Stimulated activated CD4-positive, alpha-beta T cell treated with anti-CD3 and anti-CD28 coated beads, TNF-alpha, amount 100 ng/mL, for 1 hour (primary cell): ENCODE data around the gene GTF3C1.

Source experiments
- DNase-seq, 3 donors: peaks; one replicate each; pipeline ENCODE4 v3.0.0-alpha.2; 2020; ENCODE audit warnings: low read depth in 3 of 3, low spot score in 1 of 3

The GTF3C1 gene

DNA sequence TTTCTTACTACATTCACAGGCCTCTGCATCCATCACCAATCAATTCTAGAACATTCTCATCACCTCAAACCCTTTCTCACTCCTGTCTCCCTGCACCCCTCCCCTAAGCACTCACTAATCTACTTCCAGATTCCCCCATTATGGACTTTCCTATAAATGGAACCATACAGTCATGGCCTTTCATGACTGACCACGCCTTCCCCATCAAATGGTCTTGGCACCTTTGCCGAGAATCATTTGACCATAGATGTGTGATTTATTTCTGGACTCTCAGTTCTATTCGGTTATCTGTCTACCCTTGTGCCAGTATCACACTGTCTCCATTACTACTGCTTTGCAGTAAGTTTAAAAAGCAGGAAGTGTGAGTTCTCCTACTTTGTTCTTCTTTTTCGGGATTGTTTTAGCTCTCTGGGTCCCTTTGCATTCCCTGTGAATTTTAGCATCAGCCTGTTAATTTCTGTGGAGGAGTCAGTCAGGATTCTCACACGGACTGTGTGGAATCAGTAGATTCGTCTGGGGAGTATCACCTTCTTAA lies 27.5 kb downstream of the GTF3C1 start:
- DNase-seq = no peak

GRCh38 chr16:27520982-27521673 lies 28.6 kb downstream of the GTF3C1 start:
- DNase-seq = no peak

DNA sequence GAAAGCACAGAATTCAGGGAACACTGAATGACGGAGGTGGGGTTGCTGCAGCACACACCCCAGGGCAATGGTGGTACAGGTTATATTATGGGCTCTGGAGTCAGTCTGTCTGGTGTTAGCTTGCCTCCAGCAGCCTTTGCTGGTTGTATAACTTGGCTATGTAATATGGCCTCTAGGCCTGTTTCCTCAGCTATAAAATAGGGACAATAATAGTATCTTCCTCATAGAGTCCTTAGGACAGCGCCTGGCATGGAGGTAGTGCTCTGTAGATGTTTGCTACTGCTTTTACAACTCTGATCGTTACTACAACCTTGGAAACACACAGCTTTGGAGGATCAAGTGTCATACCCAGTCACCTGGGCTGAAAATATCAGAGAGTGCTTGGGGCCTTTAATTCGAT lies 31.5 kb downstream of the GTF3C1 start:
- no peak for DNase-seq

DNA sequence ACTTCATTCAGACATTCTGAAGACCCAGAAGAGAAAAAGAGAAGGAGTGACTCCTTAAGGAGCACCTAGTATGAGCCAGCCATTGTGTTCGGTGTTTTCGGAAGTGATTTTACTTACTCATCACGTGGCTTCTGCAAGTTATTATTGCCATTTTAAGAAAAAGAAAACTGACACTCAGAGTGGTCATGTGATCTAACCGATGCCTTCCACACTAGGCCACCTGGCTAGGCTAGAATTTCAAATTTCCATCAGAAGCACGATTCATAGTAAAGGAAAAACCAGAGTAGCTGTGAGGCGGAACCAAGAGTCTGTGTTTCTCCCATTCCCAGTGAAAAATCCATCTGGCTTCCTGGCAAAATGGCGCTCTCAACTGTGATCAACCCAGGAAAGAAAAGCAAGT lies 32.0 kb downstream of the GTF3C1 start:
- DNase-seq = no peak

- DNase-seq = no peak
These were observed 33.3 kb downstream of the GTF3C1 start for GRCh38 chr16:27516365-27516764.

DNA sequence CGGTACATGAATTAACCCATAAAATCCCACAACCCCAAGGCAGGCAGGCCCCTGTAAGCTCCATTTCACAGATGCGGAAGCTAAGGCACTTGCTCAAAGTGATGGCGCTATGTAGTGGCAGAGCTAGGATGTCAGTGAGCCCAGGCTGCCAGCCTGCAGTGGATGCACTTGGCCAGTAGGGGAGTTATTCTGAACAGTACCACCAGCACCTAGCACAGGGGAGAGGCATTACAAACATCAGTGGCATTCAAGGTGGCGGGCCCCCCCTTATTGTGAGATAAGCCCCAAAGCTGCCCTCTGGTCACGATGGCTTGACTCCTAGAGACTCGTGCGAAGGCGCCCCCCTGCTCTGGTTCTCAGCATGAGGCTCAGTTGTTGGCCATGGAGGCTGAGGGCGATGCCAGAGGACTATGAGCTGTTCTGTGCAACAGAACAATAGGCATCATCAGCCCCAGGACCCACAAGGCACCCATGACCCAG lies 33.8 kb downstream of the GTF3C1 start:
- DNase-seq = peak in 1 of 3 donors; percentile 11

DNA sequence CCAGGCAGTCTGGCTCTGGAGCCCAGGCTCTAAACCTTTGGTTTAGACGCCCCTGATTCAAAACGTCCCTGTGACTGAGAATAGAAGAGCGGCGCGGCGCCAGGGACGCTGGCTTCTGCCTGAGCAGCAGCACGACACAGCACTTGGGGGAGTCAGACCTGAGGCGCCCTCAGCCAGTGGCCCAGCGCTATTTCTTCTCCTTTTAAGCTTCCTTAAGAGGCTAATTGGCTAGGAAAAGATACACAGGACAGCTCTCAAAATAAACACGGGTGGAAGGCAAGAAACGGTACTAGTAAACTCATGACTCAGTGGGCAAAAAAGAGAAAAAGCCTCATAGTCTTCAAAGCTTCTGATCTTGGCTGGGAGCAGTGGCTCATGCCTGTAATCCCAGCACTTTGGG lies 34.9 kb downstream of the GTF3C1 start:
- no peak for DNase-seq

- DNase-seq = no peak
These were observed 37.9 kb downstream of the GTF3C1 start for GRCh38 chr16:27511657-27512448.

DNA sequence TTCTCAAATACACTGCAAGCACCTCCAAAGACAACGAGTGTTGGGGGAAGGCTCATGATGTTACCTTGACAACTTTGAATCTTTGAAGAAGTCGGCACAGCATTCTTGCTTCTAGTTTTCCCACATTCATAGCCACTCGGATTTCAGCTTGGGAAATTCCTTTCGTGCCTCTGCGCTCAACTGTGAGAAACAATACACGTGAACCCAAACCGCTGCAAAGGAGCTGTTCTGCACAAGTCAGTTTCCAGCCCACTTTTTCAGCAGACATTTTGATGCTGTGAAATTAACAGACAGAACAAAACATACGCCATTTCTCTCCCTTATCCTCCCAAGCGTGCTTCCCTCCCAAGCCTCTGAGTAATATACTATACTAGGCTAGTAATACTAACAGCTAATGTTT lies 41.2 kb downstream of the GTF3C1 start:
- DNase-seq = no peak

GRCh38 chr16:27506771-27507170 lies 42.9 kb downstream of the GTF3C1 start:
- no peak for DNase-seq

DNA sequence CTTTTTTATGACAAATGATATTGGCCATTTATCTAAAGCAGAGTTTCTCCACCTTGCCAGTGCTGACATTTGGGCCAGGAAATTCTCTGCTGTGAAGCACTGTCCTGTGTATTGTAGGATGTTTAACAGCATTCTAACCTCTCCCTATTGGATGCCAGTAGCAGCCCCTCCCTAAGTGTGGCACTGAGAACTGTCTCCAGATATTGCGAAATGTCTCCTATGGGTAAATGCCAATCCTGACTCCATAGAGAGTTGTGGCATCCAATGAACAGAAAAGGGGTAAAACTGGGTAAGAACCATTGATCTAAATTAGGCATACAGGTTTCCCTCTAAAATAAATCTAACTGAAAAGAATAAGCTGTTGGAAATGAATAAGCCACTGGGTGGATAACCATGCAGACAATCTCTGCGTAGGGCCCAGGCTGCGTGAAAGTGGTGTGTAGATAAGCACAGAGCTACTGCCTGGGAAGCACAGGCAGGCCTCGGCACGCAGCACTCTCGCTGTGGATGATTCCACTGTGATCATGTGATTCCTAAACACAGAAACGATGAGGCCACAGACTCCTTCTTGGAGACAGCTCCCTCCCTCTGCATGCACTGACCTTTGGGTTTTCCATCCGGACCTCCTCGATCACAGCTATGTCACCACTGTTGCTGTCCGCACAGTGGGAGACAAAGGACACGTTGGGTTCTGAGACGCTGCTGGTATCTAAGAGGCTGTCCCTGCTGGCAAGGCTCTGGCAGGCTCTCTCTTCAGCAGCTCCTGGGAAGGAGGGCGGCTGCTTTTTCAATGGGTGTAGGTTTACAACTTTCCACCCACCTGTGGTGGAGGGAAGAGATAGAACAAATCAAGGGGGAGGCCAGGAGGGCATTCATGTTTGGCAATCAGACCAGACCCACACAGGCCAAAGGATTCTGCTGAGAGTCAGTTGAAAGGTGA lies 44.1 kb downstream of the GTF3C1 start:
- no peak for DNase-seq

GRCh38 chr16:27503662-27504061 lies 46.1 kb downstream of the GTF3C1 start:
- DNase-seq = no peak

DNA sequence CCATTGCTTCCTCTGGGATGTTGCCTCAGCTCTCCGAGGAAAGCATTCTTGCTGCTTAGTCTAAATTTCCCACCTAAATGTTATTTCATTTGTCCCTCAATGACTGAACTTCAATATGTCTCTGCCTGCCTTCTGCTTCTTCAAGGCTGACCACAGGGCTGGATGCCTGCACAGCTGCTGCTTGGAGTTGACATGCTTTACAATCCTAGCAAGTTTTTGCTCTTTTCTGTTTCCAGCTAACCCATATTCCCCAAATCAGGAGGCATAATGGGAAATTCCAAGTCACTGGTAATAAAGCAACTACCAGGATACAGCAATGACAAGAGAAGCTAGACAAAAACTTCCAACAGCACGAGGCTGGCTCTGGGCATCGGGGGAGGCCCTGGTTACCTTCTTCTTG lies 48.9 kb downstream of the GTF3C1 start:
- DNase-seq = no peak

GRCh38 chr16:27499659-27500055 lies 50.1 kb downstream of the GTF3C1 start:
- DNase-seq = no peak

DNA sequence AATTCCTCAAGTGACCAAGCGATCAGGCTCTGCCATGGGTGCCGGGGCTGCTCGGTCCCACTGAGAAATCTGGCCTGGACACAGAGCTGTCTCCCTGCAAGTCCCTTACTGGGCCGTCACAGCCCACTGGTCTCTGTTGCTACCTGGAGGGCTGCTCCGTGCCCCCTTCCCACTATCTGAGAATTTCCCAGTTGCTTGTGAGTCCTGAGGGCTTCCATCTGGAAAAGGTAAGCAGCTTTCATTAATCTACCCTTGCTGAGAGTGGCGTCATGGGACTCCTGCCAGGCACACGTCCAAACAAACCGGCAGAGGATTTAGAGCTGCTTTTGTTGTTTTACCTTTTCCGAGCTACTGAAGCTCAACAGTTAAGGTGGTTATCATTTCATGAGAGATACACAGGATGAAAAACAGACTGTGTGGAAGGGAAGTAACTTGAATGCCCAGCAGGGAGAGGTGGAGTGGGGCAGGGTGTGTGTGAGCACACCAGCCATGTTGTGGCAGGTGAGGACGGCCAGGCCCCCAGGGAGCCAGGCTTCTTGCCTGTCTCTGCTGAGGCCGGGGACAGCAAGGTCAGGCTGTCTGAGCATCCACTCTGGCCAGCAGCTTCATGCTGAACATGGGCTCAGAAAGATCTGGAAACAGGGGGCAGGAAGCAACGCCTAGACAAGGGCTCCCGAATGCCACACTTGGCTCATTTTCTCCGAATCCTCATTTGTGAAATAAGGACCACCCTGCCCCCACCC lies 50.6 kb downstream of the GTF3C1 start:
- no peak for DNase-seq

DNA sequence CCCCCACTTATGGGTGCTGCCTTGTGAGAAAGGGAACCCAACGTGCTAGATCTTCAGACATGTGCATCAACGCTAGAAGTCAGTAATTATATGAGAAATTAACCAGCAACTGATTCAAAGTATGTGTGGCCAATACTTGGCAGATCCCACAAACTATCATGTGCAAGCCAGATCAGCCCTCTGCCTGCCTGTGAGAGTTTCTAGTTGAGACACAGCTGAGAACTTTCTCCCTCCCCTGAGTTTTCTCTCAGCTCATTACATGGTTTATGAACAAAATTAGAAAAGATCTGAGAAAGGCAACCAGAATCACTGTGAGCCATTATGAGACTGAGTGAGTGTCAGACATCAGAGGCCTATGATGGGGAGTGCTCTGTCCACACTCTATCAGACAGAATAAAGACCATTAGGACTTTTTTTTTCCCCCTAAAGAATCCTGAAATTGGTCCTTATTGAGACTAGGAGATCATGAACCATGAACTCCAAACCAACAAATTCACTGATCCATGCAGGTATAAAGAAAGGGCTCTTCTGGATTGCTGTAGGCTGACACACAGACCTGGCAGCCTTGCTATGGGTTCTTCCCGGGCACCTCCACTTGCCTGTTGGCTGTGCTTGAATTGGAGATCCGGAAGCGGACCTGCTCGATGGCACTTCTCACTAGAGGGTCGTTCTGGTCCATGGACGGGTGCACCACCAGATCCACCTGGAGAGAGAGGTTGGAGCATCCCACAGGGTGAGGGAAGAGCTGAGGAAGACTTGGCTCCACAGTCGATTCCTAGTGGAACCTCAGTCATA lies 51.5 kb downstream of the GTF3C1 start:
- DNase-seq = no peak

GRCh38 chr16:27495191-27495590 lies 54.5 kb downstream of the GTF3C1 start:
- no peak for DNase-seq

DNA sequence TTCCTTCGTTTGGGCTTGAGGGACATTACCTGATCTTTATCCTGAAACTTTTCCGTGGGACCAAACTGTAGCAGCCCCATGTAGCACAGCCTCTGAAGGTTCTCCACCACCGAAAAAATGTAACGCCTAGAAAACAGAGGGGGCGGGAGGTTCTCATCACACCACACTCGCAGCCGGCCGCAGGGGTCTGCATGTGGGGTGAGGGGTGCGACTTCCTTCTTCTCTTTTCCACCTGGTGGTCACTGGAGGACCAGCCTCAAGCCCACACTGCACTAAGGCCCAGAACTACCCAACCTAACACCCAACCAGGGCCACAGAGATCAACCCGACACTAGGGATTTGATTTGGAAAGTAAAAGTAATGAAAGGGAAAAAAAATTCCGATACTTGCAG lies 57.1 kb downstream of the GTF3C1 start:
- DNase-seq = no peak

DNA sequence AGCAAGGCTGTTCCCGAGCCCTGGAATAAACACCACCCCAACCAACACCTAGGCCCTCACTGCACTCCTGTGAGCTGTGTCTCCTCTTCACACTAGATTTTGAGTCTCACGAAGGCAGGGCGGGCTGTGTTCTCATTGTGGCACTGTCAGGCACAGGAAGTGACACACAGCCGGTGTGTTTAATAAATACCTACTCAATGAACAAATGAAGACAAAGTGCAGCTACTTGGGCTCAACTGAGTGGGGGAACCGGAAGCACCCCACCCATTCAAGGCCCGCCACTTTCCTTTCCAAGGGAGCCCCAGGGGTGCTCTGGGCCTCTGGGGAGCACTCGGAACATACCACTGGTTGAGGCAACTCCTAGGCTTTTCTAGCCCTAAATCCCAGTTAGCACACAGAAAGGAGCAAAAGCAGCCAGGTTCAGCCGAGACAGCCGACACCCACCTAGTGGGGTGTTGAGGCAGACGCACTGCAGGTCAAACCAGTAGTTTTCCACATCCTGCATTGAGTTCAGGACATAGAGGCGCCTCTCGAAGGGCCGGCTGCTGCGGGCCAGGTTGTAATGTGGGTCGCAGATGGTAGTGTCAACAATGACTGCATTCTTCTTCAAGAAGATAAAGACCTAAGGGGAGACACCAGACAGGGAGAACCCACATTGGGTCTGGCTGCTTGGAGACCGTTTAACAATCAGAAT lies 57.7 kb downstream of the GTF3C1 start:
- DNase-seq = no peak
